Right kidney (tissue), 1 donor: Measurements from ENCODE around the gene JPH4.
A peak's percentile ranks its signal among the peaks of the same experiment; 100 is the strongest.
"Not testable (repeated sequence)": the region's sequence is repeated elsewhere in the genome, so short reads cannot be mapped to it uniquely, and the experiment has no call there.

ENCODE experiments used
- DNase-seq: peaks from one replicate; pipeline ENCODE4 v3.0.0-alpha.2; 2016

JPH4 gene

GRCh38 chr14:23609411-23610089 lies 31.0 kb upstream of the JPH4 start:
- not testable (repeated sequence) for DNase-seq

DNA sequence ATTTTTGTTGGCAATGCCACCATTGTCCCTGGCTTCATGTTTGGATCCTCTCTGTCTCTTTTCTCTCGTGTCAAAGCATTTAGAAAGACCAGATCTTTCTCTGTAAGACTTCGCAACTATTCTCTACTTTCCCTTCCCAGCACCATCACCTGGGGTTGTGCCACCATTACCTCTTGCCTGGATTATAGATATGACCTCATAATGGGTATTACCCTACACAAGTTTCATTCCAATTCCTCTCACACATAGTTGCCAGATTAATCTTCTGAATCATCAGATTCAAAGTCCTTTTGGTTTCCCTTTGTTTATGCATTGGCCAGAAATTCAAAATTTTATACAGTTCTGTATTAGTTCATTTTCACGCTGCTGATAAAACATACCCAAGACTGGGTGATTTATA lies 30.4 kb upstream of the JPH4 start:
- DNase-seq, result no peak

GRCh38 chr14:23608454-23608853 lies 29.9 kb upstream of the JPH4 start:
- no peak for DNase-seq

DNA sequence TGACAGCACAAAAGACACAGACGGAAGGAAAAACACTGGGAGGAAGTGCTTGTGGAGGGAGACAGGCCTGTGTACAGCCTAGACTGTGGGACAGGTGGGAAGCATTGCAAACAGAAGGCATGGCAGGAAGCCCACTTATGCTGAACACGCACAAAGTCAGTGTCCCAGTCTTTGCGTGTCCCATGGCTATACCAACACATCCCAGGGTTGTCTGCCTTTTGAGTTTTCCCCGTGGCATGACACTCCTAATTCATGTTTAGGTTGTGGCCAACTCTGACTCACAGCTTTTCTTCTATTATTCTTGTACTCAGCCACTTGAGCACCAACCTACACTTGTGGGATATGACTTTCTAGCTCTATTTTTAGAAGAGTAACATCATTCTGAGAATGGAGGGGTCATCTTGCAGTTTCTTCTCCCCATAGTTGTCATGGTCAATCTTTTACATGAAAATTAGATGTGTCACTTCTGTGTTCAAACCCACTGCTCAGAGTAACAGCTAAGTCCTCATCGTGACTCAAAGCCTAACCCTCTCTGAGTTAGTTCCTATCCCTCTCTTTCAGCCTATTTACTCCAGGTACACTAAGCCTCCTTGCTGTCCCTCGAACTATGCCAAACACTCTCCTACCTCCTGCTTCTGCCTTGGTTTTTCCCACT lies 27.5 kb upstream of the JPH4 start:
- no peak for DNase-seq

GRCh38 chr14:23604675-23605170 lies 26.1 kb upstream of the JPH4 start:
- DNase-seq, result no peak

- DNase-seq, result no peak
These were observed 25.6 kb upstream of the JPH4 start for GRCh38 chr14:23604148-23604547.

- DNase-seq, result no peak
These were observed 24.5 kb upstream of the JPH4 start for GRCh38 chr14:23603103-23603502.

DNA sequence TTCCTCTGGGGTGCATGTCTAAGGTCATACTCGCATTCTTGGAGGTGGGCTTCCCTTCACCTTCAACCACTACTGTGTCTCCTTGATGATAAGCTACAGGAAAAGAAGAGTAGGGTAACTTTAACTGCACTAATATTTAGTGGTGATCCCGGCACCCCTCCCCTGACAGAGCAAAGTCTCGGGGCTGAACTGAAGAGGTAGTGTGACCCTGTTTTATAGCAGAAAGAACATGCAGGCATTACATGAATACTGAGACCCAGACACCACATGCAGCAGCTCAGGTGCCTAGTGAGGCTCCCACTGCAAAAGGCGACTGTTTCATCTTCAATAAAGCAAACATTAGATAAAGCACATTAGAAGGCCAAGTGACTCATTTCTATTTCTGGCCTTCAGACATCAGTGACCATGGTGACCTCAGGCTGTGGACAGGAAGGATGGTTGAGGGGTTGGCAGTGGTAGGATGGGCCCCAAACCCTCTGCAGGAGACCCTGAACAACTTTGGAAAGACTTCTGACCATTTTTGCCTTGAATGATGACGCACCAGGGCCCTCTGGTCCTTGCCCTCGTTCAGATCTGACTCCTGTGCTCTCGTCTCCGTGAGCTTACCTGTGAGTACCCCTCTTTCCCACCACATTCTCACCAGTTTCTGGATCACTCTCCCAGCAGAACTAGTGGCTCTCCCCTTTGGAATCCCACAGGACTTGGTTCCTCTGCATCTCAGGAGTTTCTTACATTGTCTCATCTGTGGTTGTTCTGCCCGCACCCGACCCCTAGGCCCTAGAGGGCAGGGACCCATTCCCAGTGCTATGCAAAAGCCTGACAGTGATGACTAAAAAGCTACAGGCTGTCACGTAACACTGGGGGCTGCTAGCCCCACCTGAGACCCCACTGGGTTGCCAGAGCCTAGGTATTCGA lies 23.8 kb upstream of the JPH4 start:
- no peak for DNase-seq

GRCh38 chr14:23601845-23602180 lies 23.2 kb upstream of the JPH4 start:
- no peak for DNase-seq

DNA sequence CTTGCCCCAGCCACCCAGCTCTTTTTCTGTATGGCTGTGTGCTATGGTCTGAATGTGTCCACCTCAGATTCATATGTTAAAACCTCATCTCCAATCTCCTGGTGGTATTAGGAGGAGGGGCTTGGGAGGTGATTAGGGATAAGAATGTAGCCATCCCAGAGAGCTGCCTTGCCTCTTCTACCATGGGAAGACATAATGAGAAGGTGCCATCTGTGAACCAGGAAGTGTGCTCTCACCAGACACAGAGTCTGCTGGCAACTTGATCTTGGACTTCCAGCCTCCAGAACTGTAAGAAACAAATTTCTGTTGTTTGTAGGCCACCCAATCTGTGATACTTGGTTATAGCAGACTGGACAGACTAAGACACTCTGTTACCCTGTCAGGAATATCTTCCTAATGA lies 22.8 kb upstream of the JPH4 start:
- no peak for DNase-seq

DNA sequence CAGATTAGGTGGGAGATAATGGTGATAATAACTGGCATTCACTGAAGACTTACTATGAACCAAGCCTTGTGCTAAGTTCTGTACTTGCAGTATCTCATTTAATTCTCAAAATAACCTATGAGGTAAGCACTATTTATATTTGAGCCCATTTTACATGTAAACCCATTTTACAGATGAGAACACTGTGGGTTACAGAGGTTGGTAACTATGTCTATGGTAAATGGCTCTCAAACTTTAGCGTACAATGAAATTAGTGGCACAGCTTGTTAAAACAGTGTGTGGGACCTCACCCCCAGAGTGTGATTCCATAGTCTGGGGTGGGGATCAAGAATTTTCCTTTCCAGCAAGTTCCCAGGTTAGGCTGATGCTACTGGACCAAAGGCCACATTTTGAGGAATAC lies 22.2 kb upstream of the JPH4 start:
- DNase-seq, result no peak

GRCh38 chr14:23600322-23600707 lies 21.7 kb upstream of the JPH4 start:
- DNase-seq, result no peak

- not testable (repeated sequence) for DNase-seq
These were observed 15.6 kb upstream of the JPH4 start for GRCh38 chr14:23594191-23594590.

GRCh38 chr14:23590198-23590597 lies 11.6 kb upstream of the JPH4 start:
- DNase-seq, result no peak

GRCh38 chr14:23589606-23590005 lies 11.0 kb upstream of the JPH4 start:
- no peak for DNase-seq

- DNase-seq, result peak; percentile 76
These were observed 10.5 kb upstream of the JPH4 start for GRCh38 chr14:23588884-23589598.

DNA sequence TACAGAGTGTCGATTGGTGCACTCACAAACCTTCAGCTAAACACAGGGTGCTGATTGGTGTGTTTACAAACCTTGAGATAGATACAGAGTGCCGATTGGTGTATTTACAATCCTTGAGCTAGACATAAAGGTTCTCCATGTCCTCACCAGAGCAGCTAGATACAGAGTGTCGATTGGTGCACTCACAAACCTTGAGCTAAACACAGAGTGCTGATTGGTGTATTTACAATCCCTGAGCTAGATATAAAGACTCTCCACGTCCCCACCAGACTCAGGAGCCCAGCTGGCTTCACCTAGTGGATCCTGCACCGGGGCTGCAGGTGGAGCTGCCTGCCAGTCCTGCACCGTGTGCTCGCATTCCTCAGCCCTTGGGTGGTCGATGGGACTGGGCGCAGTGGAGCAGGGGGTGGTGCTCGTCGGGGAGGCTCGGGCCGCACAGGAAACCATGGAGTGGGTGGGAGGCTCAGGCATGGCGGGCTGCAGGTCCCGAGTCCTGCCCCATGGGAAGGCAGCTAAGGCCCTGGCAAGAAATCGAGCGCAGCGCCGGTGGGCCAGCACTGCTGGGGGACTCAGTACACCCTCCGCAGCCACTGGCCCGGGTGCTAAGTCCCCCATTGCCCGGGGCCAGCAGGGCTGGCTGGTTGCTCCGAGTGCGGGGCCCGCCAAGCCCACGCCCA lies 6.1 kb upstream of the JPH4 start:
- DNase-seq, result not testable (repeated sequence)

DNA sequence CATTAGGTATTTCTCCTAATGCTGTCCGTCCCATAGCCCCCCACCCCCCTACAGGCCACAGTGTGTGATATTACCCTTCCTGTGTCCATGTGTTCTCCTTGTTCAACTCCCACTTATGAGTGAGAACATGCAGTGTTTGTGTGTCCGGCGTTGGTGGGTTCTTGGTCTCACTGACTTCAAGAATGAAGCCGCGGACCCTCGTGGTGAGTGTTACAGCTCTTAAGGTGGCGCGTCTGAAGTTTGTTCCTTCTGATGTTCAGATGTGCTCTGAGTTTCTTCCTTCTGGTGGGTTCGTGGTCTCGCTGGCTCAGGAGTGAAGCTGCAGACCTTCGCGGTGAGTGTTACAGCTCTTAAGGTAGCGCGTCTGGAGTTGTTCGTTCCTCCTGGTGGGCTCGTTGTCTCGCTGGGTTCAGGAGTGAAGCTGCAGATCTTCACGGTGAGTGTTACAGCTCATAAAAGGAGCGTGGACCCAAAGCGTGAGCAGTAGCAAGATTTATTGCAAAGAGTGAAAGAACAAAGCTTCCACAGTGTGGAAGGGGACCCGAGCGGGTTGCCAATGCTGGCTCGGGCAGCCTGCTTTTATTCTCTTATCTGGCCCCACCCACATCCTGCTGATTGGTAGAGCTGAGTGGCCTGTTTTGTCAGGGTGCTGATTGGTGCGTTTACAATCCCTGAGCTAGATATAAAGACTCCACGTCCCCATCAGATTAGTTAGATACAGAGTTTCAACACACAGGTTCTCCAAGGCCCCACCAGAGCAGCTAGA lies 5.4 kb upstream of the JPH4 start:
- DNase-seq, result not testable (repeated sequence)

DNA sequence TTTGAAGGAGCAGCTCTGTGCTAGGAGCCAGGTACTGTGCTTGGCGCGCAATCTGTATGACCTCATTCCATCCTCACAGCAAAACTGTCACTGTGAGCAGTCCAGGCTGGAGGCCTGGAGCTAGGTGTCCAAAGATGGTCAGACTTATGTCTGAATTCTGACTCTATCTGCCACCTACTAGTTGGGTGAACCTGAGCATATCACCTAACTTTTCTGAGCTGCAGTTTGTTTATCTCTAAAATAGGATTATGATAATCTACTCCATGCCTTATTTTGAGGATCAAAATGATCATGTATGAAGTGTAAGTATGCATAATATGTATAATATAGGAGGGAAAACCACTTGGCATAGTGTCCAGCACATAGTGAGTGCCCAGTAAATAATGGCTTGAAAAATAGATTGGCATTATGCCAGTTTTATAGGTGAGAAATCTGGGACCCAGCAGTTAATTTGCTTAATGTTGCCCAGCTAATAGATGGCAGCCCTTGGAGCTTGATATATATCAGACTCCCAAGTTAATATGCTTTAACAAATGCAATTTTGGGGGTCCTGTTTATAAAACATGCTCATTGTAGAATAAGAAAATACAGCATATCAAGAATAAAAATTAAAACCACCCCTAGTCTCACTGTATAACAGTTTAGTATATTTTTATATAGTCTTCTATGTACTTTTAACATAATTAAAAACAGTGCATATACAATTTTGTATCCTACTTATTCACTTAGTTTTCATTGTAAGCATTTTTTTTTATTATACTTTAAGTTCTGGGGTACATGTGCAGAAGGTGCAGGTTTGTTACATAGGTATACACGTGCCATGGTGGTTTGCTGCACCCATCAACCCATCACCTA lies 4.5 kb upstream of the JPH4 start:
- DNase-seq, result no peak

- no peak for DNase-seq
These were observed 2.3 kb upstream of the JPH4 start for GRCh38 chr14:23580948-23581281.
